ENCODE measurements around the gene GSTO2. TPM values are rescaled to one million over a fixed set of nuclear protein-coding genes. Genes with fewer than 3 reads are reported as not detected.
A peak's percentile ranks its signal among the peaks of the same experiment; 100 is the strongest.

The GSTO2 gene
- total and polyA plus RNA-seq, 10 of the 15 experiments (the other 5 are each of a cell fraction or from before 2014, with no cell fraction given): 0.16 to 0.86 (median 0.46) TPM

GRCh38 chr10:104231784-104232612 is 37.0 kb upstream of the GSTO2 start, which contains the start of gene CFAP43 (continued):
- TF ChIP-seq, protein P1, sequence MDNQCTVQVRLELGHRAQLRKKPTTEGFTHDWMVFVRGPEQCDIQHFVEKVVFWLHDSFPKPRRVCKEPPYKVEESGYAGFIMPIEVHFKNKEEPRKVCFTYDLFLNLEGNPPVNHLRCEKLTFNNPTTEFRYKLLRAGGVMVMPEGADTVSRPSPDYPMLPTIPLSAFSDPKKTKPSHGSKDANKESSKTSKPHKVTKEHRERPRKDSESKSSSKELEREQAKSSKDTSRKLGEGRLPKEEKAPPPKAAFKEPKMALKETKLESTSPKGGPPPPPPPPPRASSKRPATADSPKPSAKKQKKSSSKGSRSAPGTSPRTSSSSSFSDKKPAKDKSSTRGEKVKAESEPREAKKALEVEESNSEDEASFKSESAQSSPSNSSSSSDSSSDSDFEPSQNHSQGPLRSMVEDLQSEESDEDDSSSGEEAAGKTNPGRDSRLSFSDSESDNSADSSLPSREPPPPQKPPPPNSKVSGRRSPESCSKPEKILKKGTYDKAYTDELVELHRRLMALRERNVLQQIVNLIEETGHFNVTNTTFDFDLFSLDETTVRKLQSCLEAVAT (IDR thresholded peaks at IDR 0.05): no peak
- TF ChIP-seq EGR1 (IDR thresholded peaks at IDR 0.05; ENCODE audit: borderline replicate concordance in 1 of 2, low read depth in 2 of 2, low read length in 2 of 2): no peak
- TF ChIP-seq RELA (IDR thresholded peaks at IDR 0.05; ENCODE audit: borderline replicate concordance, partially characterized antibody): peak; percentile 40
- TF ChIP-seq, protein P2, sequence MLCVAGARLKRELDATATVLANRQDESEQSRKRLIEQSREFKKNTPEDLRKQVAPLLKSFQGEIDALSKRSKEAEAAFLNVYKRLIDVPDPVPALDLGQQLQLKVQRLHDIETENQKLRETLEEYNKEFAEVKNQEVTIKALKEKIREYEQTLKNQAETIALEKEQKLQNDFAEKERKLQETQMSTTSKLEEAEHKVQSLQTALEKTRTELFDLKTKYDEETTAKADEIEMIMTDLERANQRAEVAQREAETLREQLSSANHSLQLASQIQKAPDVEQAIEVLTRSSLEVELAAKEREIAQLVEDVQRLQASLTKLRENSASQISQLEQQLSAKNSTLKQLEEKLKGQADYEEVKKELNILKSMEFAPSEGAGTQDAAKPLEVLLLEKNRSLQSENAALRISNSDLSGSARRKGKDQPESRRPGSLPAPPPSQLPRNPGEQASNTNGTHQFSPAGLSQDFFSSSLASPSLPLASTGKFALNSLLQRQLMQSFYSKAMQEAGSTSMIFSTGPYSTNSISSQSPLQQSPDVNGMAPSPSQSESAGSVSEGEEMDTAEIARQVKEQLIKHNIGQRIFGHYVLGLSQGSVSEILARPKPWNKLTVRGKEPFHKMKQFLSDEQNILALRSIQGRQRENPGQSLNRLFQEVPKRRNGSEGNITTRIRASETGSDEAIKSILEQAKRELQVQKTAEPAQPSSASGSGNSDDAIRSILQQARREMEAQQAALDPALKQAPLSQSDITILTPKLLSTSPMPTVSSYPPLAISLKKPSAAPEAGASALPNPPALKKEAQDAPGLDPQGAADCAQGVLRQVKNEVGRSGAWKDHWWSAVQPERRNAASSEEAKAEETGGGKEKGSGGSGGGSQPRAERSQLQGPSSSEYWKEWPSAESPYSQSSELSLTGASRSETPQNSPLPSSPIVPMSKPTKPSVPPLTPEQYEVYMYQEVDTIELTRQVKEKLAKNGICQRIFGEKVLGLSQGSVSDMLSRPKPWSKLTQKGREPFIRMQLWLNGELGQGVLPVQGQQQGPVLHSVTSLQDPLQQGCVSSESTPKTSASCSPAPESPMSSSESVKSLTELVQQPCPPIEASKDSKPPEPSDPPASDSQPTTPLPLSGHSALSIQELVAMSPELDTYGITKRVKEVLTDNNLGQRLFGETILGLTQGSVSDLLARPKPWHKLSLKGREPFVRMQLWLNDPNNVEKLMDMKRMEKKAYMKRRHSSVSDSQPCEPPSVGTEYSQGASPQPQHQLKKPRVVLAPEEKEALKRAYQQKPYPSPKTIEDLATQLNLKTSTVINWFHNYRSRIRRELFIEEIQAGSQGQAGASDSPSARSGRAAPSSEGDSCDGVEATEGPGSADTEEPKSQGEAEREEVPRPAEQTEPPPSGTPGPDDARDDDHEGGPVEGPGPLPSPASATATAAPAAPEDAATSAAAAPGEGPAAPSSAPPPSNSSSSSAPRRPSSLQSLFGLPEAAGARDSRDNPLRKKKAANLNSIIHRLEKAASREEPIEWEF (IDR thresholded peaks at IDR 0.05; ENCODE audit: insufficient replicate concordance, low read depth, low read length): no peak
- peak; percentile 45; the same call in 1 of the 2 replicates for TF ChIP-seq FOXK2 (IDR thresholded peaks at IDR 0.05)
- TF ChIP-seq MYC (IDR thresholded peaks at IDR 0.05; ENCODE audit: insufficient read depth, insufficient read length, insufficient replicate concordance, low read length, severe bottlenecking): no peak
- TF ChIP-seq RAD51 (IDR thresholded peaks at IDR 0.05): no peak
- no peak for TF ChIP-seq ZBTB11 (CRISPR knock-in tag; IDR thresholded peaks at IDR 0.05)
- TF ChIP-seq BRCA1 (IDR thresholded peaks at IDR 0.05; ENCODE audit: low read depth, low read length): no peak
- no peak for TF ChIP-seq NFIC (IDR thresholded peaks at IDR 0.05; ENCODE audit: low read depth, low read length)
- TF ChIP-seq GABPA (IDR thresholded peaks at IDR 0.05; ENCODE audit: low read depth): no peak
- TF ChIP-seq DPF2 (IDR thresholded peaks at IDR 0.05): 0 out of 2 replicates have a peak, but pooled peaks have one; percentile 38
- TF ChIP-seq EP300 (IDR thresholded peaks at IDR 0.05; ENCODE audit: borderline replicate concordance in 1 of 2, control insufficient read depth in 1 of 2, low read depth in 2 of 2, low read length in 2 of 2): no peak
- TF ChIP-seq, protein P3, sequence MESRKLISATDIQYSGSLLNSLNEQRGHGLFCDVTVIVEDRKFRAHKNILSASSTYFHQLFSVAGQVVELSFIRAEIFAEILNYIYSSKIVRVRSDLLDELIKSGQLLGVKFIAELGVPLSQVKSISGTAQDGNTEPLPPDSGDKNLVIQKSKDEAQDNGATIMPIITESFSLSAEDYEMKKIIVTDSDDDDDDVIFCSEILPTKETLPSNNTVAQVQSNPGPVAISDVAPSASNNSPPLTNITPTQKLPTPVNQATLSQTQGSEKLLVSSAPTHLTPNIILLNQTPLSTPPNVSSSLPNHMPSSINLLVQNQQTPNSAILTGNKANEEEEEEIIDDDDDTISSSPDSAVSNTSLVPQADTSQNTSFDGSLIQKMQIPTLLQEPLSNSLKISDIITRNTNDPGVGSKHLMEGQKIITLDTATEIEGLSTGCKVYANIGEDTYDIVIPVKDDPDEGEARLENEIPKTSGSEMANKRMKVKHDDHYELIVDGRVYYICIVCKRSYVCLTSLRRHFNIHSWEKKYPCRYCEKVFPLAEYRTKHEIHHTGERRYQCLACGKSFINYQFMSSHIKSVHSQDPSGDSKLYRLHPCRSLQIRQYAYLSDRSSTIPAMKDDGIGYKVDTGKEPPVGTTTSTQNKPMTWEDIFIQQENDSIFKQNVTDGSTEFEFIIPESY (IDR thresholded peaks at IDR 0.05): no peak
- TF ChIP-seq HCFC1 (IDR thresholded peaks at IDR 0.05; ENCODE audit: low read length): peak; percentile 52; the same call in 1 of the 2 replicates
- TF ChIP-seq RB1 (IDR thresholded peaks at IDR 0.05; ENCODE audit: borderline replicate concordance): 0 out of 2 replicates have a peak, but pooled peaks have one; percentile 61

Data from GM12878 (cell line).